Esophagus (tissue), 2 donors: ENCODE results near the gene ACHE. TPM values are rescaled to one million over a fixed set of nuclear protein-coding genes. Genes with fewer than 3 reads are reported as not detected.

Source experiments
- H3K27ac ChIP-seq, 2 donors: one replicate each; pipeline ENCODE4 v1.5.1; 2013; ENCODE audit warnings: low read depth in 2 of 2, mild to moderate bottlenecking in 2 of 2, inconsistent platforms in 1 of 2, low read length in 1 of 2, moderate library complexity in 1 of 2
- H3K27me3 ChIP-seq, 2 donors: one replicate each; pipeline ENCODE4 v1.6.1; 2013; ENCODE audit warnings: low read length in 2 of 2, control low read depth in 1 of 2, mild to moderate bottlenecking in 1 of 2; ENCODE audit not compliant: insufficient read depth in 2 of 2, control insufficient read depth in 1 of 2
- H3K36me3 ChIP-seq, 2 donors: one replicate each; pipeline ENCODE4 v1.6.1; 2013; ENCODE audit warnings: low read length in 1 of 2; ENCODE audit not compliant: control insufficient read depth in 2 of 2, insufficient read depth in 2 of 2
- H3K4me1 ChIP-seq, 2 donors: one replicate each; pipeline ENCODE4 v1.6.1; 2013; ENCODE audit warnings: low read length in 1 of 2; ENCODE audit not compliant: control insufficient read depth in 2 of 2, insufficient read depth in 2 of 2
- H3K4me3 ChIP-seq, 2 donors: one replicate each; pipeline ENCODE4 v1.5.1; 2013; ENCODE audit warnings: low read length in 2 of 2, mild to moderate bottlenecking in 2 of 2, low read depth in 1 of 2, moderate library complexity in 1 of 2
- H3K9me3 ChIP-seq, 2 donors: one replicate each; pipeline ENCODE4 v1.6.1; 2013; ENCODE audit warnings: mild to moderate bottlenecking in 2 of 2, low read depth in 1 of 2, low read length in 1 of 2, moderate library complexity in 1 of 2; ENCODE audit not compliant: control insufficient read depth in 2 of 2, insufficient read depth in 1 of 2
- WGBS, 2 donors: extraction: QIAGEN DNeasy Blood & Tissue Kit; methylation state at CpG; one replicate each; pipeline ENCODE4 v1.1.7; 2013; 5-methylcytosine and 5-hydroxymethylcytosine counted together
- polyA plus RNA-seq, 2 donors: library from polyadenylated mRNA; stranded (reverse); fragments of 200-250 nt; gene quantifications; one replicate each; pipeline ENCODE4 v1.2.3, GENCODE V29; 2013
- donor health status: healthy with polysubstance abuse.
- donor health status: Bipolar disorder and iron deficiency.

ACHE gene
- polyA plus RNA-seq, 2 donors: 0.52 to 1.4 TPM

GRCh38 chr7:100878013-100878412, 17.7 kb downstream of the ACHE start:
- H3K4me3 ChIP-seq: no peak overlapping the region
- no peak overlapping the region for H3K27ac ChIP-seq
- 76 to 78% methylated on average over 7 of the region's 7 CpGs for WGBS, 2 donors
- no peaks in the 10 kb centered on the region for H3K9me3 ChIP-seq
- no peaks in the 10 kb centered on the region for H3K4me1 ChIP-seq
- peaks cover 13 to 20% of the 10 kb centered on the region in 2 donors for H3K36me3 ChIP-seq
- no peaks in the 10 kb centered on the region for H3K27me3 ChIP-seq

DNA sequence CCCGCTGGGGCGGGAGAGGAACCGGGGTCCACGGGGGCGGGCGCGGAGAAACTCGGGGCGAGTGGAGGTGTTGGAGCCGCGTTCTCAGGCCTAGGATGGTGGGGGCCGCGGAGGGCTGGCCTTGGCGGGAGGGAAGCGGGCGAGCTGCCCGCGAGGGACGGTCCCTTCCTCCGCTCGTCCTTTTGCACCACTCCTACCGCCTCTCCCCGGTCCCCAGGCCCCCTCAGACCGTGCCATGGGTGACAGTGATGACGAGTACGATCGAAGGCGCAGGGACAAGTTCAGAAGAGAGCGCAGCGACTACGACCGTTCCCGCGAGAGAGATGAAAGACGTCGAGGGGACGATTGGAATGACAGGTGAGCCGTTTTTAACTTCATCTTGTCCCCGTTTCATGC, 20.3 kb downstream of the ACHE start:
- Histone ChIP-seq H3K4me3 (peak overlapping the region; percentile 87 to 90), H3K36me3 (peaks cover 0 to 20% of the 10 kb centered on the region in 2 donors), H3K27me3 (no peaks in the 10 kb centered on the region), H3K27ac (peak overlapping the region; percentile 98), H3K9me3 (no peaks in the 10 kb centered on the region), H3K4me1 (no peaks in the 10 kb centered on the region)
- 0 to 1% methylated on average over 37 to 39 of the region's 39 CpGs for WGBS, 2 donors

GRCh38 chr7:100874577-100875355, 20.9 kb downstream of the ACHE start, which contains the start of gene SRRT:
SRRT (plus strand) TSS chr7:100875103; CDS start chr7:100875591, 488 bp downstream.
- Histone ChIP-seq H3K27me3 (no peaks in the 10 kb centered on the region), H3K4me1 (no peaks in the 10 kb centered on the region), H3K9me3 (no peaks in the 10 kb centered on the region), H3K36me3 (peaks cover 0 to 22% of the 10 kb centered on the region in 2 donors), H3K4me3 (peak within 1 kb of the TSS; percentile 87 to 90), H3K27ac (peak within 1 kb of the TSS; percentile 98 to 99)
- WGBS, 2 donors: 2% methylated on average over 73 to 79 of the region's 79 CpGs

DNA sequence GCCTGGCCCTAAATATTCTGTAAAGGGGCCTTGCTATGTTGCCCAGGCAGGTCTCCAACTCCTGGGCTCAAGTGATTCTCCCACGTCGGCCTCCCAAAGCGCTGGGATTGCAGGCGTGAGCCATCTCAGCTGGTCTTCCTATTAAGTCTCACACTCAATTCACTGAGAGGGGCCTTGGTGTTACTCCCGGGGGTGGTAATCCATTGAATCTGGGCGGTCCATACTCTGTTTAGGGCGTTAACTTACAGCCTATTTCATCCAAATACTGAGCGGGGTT, 21.4 kb downstream of the ACHE start:
- H3K9me3 ChIP-seq: no peaks in the 10 kb centered on the region
- H3K4me1 ChIP-seq: no peaks in the 10 kb centered on the region
- peaks cover 0 to 21% of the 10 kb centered on the region in 2 donors for H3K36me3 ChIP-seq
- WGBS, 2 donors: 46 to 54% methylated on average over 8 of the region's 8 CpGs
- H3K4me3 ChIP-seq: peak overlapping the region; percentile 87 to 90
- H3K27ac ChIP-seq: peak overlapping the region; percentile 97 to 99
- no peaks in the 10 kb centered on the region for H3K27me3 ChIP-seq

DNA sequence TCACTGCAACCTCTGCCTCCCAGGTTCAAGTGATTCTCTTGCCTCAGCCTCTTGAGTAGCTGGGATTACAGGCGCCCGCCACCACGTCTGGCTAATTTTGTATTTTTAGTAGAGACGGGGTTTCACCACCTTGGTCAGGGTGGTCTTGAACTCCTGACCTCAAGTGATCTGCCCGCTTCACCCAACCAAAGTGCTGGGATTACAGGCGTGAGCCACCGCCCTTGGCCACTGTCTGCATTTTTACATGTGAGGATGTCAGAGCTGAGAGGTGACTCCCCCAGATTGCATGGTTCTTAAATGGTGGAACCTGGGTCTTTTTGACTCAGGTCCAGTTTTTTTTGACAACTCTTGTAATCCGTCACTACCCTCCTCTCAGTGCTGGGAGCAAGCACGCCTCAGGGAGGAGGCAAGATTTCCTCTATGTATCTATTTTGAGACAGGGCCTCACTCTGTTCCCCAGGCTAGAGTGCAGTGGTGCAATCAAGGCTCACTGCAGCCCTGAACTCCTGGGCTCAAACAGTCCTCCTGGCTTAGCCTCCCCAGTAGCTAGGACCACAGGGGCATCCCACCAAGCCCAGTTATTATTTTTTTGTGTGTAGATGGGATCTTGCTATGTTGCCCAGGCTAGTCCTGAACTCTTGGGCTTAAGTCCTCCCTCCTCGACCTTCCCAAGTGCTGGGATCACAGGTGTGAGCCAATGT, 21.9 kb downstream of the ACHE start:
- Histone ChIP-seq H3K27ac (peak overlapping the region; percentile 97 to 99), H3K4me3 (peak overlapping the region in 1 of 2 donors; percentile 90), H3K9me3 (no peaks in the 10 kb centered on the region), H3K27me3 (no peaks in the 10 kb centered on the region), H3K4me1 (no peaks in the 10 kb centered on the region), H3K36me3 (peaks cover 0 to 21% of the 10 kb centered on the region in 2 donors)
- WGBS, 2 donors: 85 to 87% methylated on average over 10 of the region's 10 CpGs

- Histone ChIP-seq H3K9me3 (no peaks in the 10 kb centered on the region), H3K36me3 (peaks cover 0 to 18% of the 10 kb centered on the region in 2 donors), H3K27me3 (no peaks in the 10 kb centered on the region), H3K27ac (peak overlapping the region; percentile 89 to 96), H3K4me1 (peaks cover 0 to 8% of the 10 kb centered on the region in 2 donors), H3K4me3 (peak overlapping the region; percentile 79 to 81)
- WGBS, 2 donors: 20 to 25% methylated on average over 26 to 27 of the region's 27 CpGs
Measured at GRCh38 chr7:100867776-100868485, 27.8 kb downstream of the ACHE start.

DNA sequence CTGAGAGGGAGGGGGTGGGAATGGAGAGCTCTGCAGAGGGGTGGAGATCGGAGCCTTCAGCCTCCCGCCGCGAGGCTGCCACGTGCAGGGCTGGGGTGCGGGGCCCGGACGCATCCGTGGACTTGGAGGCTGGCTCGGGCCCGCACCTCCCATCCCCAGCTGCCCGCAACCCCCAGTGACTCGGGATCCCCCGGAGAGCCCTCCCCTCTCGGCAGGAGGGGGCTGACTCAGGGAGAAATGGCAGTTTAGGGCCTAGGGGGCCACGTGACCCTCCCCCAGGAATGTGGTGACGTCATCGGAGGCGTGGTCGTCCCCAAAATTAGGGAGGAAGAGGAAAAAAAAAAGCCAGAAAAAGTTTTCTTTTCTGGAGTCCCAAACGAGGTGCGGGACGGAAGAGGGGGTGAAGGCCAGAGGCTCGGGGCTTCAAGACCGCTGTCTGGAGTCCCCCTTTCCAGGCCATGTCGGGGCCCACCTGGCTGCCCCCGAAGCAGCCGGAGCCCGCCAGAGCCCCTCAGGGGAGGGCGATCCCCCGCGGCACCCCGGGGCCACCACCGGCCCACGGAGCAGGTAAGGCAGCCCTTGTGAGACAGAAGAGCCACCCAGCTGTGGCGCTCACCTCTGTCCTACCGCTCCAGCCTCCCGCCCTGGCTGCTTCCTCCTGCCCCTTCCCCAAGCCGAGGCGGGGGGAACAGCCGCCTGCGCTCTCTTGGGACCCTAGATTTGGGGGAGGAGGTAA, 28.5 kb downstream of the ACHE start, which contains the start of gene TRIP6:
TRIP6 (plus strand) TSS at position 348 of the 736 bp plus-strand sequence; CDS start at position 459, 111 bp downstream.
- Histone ChIP-seq H3K36me3 (peaks cover 0 to 18% of the 10 kb centered on the region in 2 donors), H3K27ac (peak within 1 kb of the TSS; percentile 89 to 96), H3K27me3 (no peaks in the 10 kb centered on the region), H3K4me1 (peaks cover 0 to 8% of the 10 kb centered on the region in 2 donors), H3K9me3 (no peaks in the 10 kb centered on the region), H3K4me3 (peak within 1 kb of the TSS; percentile 79 to 81)
- WGBS, 2 donors: 2 to 5% methylated on average over 40 to 42 of the region's 42 CpGs

- peak overlapping the region; percentile 89 to 96 for H3K27ac ChIP-seq
- H3K4me1 ChIP-seq: peaks cover 0 to 8% of the 10 kb centered on the region in 2 donors
- peak overlapping the region; percentile 79 to 81 for H3K4me3 ChIP-seq
- 29 to 46% methylated on average over 5 of the region's 5 CpGs for WGBS, 2 donors
- no peaks in the 10 kb centered on the region for H3K27me3 ChIP-seq
- no peaks in the 10 kb centered on the region for H3K9me3 ChIP-seq
- H3K36me3 ChIP-seq: peaks cover 0 to 18% of the 10 kb centered on the region in 2 donors
Measured at GRCh38 chr7:100866729-100867039, 29.0 kb downstream of the ACHE start.
